ENCODE measurements around the gene LRP8. TPM values are rescaled to one million over a fixed set of nuclear protein-coding genes. Genes with fewer than 3 reads are reported as not detected.
A peak's percentile ranks its signal among the peaks of the same experiment; 100 is the strongest.

LRP8 gene
- total RNA-seq, 1 donor from 2014 or later, result 4.4 TPM

DNA sequence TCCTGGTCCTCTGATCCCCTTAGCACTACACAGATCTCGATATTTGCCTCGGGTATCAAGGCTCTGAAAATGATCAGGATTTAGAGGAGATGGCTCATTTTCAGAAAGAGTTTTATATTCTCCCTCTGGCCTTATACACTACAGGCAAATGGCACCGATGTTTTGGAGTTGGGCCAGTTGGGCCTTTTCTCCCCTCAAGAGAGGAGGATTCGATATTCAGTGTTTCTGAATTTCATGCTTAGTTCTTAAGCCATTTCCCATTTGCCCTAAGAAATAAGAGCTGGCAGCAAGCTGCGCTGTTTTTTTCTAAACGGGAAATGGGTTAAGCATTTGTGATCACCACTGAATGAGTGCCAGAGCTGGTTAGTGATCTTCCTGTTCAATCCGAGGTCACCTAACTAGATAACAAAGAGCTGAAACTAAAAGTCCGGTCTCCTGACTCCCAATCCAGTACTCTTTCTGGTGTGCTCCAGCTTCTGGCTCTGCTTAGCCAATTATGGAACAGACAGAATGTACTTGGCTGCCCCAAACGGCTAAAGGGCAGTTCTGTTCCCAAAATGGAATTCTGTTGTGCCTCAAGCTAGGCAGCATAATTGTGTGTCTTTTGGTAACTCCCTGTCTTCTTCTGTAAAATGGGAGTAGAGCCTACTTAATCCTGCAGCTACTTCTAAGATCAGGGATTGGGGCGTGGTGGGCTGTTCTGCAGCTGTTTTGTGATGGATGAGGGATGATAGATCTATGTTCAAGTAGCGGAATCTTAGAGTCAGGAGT is 132.4 kb downstream of the LRP8 start:
- Mint-ChIP-seq H3K4me3 (ENCODE audit: low read depth) (peak overlapping the region; percentile 92), H3K9me3 (ENCODE audit: low read depth) (no peaks in the 10 kb centered on the region)

More for the DNA sequence above, 132.4 kb downstream of the LRP8 start:
- no peak for DNase-seq (ENCODE audit: low spot score, unreplicated experiment)
- no peak overlapping the region for H3K27ac Mint-ChIP-seq
- H3K36me3 Mint-ChIP-seq (ENCODE audit: insufficient read depth), result no peaks in the 10 kb centered on the region
- peaks cover 18% of the 10 kb centered on the region for H3K4me1 Mint-ChIP-seq (ENCODE audit: low read depth)
- TF ChIP-seq, protein P1, sequence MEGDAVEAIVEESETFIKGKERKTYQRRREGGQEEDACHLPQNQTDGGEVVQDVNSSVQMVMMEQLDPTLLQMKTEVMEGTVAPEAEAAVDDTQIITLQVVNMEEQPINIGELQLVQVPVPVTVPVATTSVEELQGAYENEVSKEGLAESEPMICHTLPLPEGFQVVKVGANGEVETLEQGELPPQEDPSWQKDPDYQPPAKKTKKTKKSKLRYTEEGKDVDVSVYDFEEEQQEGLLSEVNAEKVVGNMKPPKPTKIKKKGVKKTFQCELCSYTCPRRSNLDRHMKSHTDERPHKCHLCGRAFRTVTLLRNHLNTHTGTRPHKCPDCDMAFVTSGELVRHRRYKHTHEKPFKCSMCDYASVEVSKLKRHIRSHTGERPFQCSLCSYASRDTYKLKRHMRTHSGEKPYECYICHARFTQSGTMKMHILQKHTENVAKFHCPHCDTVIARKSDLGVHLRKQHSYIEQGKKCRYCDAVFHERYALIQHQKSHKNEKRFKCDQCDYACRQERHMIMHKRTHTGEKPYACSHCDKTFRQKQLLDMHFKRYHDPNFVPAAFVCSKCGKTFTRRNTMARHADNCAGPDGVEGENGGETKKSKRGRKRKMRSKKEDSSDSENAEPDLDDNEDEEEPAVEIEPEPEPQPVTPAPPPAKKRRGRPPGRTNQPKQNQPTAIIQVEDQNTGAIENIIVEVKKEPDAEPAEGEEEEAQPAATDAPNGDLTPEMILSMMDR (IDR thresholded peaks at IDR 0.05; ENCODE audit: unreplicated experiment), result no peak
- H3K27me3 Mint-ChIP-seq, result peaks cover 18% of the 10 kb centered on the region

Other genes with a start within 250 kb of the LRP8 start
- not detected in 2 replicates for gene SLC1A7, start 185.4 kb downstream of the LRP8 start, total RNA-seq
- gene CPT2, start 131.2 kb downstream of the LRP8 start, total RNA-seq, result 21.7 and 21.9 TPM in 2 replicates
- 61.0 and 62.7 TPM in 2 replicates for gene CZIB, start 107.4 kb downstream of the LRP8 start, total RNA-seq
- gene MAGOH, start 89.6 kb downstream of the LRP8 start, total RNA-seq, result 67.3 and 71.1 TPM in 2 replicates
- gene DMRTB1, start 131.3 kb upstream of the LRP8 start, total RNA-seq, result not detected in 2 replicates